A673 (cell line): ENCODE data around the gene KMT2B.

Experiments
- EZH2 ChIP-seq: fragments of 200-600 bp; sonication (generic); IDR thresholded peaks from 2 replicates; pipeline ENCODE4 v1.6.1; 2017; ENCODE audit warnings: borderline replicate concordance, low read depth, mild to moderate bottlenecking, mixed read lengths, antibody characterized with exemption, low read length; ENCODE audit not compliant: poor library complexity, severe bottlenecking
- TF ChIP-seq, protein P1 (sequence below): fragments of 300-800, 200-600 bp; sonication (generic); conservative IDR thresholded peaks from 2 replicates; pipeline ENCODE4 v1.5.1; 2017; ENCODE audit warnings: low read depth, mild to moderate bottlenecking, antibody characterized with exemption, low read length, moderate library complexity, mixed read lengths

DNA sequence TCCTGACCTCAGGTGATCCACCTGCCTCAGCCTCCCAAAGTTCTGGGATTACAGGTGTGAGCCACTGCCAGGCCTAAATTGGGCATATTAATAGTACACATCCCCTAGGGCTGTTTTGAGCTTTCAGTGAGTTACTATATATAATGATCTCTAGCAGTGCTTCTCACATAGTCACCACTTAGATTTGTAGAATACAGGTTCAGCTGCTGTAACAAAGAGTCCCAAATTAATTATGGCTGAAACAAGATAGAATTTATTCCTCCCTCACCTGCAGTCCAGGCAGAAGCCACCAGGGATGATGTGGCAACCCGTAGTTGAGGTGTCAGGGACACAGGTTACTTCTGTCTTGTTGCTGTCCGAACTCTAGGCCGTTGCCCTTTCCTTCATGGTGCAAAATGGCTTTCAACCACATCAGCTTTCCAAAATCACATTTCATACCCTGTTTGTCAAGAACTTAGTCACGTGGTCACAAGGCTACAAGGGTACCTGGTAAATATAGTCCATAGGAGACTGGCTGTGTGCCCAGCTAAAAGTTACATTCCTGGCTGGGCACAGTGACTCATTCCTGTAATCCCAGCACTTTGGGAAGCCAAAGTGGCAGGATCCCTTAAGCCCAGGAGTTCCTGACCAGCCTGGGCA lies 43.0 kb downstream of the KMT2B start:
- TF ChIP-seq, protein P1, sequence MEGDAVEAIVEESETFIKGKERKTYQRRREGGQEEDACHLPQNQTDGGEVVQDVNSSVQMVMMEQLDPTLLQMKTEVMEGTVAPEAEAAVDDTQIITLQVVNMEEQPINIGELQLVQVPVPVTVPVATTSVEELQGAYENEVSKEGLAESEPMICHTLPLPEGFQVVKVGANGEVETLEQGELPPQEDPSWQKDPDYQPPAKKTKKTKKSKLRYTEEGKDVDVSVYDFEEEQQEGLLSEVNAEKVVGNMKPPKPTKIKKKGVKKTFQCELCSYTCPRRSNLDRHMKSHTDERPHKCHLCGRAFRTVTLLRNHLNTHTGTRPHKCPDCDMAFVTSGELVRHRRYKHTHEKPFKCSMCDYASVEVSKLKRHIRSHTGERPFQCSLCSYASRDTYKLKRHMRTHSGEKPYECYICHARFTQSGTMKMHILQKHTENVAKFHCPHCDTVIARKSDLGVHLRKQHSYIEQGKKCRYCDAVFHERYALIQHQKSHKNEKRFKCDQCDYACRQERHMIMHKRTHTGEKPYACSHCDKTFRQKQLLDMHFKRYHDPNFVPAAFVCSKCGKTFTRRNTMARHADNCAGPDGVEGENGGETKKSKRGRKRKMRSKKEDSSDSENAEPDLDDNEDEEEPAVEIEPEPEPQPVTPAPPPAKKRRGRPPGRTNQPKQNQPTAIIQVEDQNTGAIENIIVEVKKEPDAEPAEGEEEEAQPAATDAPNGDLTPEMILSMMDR, result no peak
- TF ChIP-seq EZH2, result no peak
